ENCODE results near the gene OTULIN.

Gene OTULIN

GRCh38 chr5:14723701-14724132, 59.2 kb downstream of the OTULIN start:
- peak; percentile 60 for DNase-seq

- DNase-seq = no peak
These were observed 60.1 kb downstream of the OTULIN start for GRCh38 chr5:14724633-14725032.

- DNase-seq = no peak
These were observed 61.7 kb downstream of the OTULIN start for GRCh38 chr5:14726066-14726838.

- DNase-seq = peak; percentile 78
These were observed 62.9 kb downstream of the OTULIN start for GRCh38 chr5:14727428-14727865.

- no peak for DNase-seq
These were observed 63.5 kb downstream of the OTULIN start for GRCh38 chr5:14727928-14728458.

- no peak for DNase-seq
These were observed 64.0 kb downstream of the OTULIN start for GRCh38 chr5:14728459-14728938.

GRCh38 chr5:14729448-14730385, 65.2 kb downstream of the OTULIN start:
- DNase-seq = no peak

GRCh38 chr5:14730466-14730865, 65.9 kb downstream of the OTULIN start:
- no peak for DNase-seq

- DNase-seq = no peak
These were observed 66.4 kb downstream of the OTULIN start for GRCh38 chr5:14730881-14731280.

- no peak for DNase-seq
These were observed 68.5 kb downstream of the OTULIN start for GRCh38 chr5:14732991-14733390.

- no peak for DNase-seq
These were observed 69.1 kb downstream of the OTULIN start for GRCh38 chr5:14733661-14734060.

- DNase-seq = no peak
These were observed 69.9 kb downstream of the OTULIN start for GRCh38 chr5:14734396-14734795.

- no peak for DNase-seq
These were observed 71.4 kb downstream of the OTULIN start for GRCh38 chr5:14735944-14736343.

GRCh38 chr5:14737291-14737690, 72.8 kb downstream of the OTULIN start:
- DNase-seq = no peak

GRCh38 chr5:14738050-14738449, 73.5 kb downstream of the OTULIN start:
- DNase-seq = no peak

GRCh38 chr5:14739538-14739937, 75.0 kb downstream of the OTULIN start:
- DNase-seq = no peak

- no peak for DNase-seq
These were observed 75.5 kb downstream of the OTULIN start for GRCh38 chr5:14739981-14740380.

- DNase-seq = no peak
These were observed 76.6 kb downstream of the OTULIN start for GRCh38 chr5:14741131-14741530.

GRCh38 chr5:14741801-14742440, 77.4 kb downstream of the OTULIN start:
- no peak for DNase-seq

- no peak for DNase-seq
These were observed 78.0 kb downstream of the OTULIN start for GRCh38 chr5:14742498-14742897.

GRCh38 chr5:14743601-14744295, 79.2 kb downstream of the OTULIN start:
- no peak for DNase-seq
